Measurements from ENCODE around the gene ADI1.

DNA sequence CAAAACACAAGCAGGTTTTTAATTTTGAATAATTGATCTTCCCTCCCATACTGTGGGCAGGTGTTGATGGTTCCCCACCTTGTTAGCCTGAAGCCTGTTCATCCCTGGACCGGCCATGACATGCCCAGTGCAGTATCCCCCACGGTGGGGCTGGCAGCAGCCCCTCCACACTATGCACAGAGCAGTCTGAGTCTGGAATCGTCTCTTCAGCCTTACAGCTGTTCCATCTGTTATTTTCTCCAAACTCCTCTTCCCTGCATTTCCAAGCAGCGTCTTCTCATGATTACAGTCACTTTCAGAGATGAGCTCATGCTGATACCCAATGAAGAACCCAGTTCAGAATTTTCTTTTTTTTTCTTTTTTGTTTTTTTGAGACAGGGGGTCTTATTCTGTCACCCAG lies 68.2 kb downstream of the ADI1 start:
- TF ChIP-seq, protein P1, sequence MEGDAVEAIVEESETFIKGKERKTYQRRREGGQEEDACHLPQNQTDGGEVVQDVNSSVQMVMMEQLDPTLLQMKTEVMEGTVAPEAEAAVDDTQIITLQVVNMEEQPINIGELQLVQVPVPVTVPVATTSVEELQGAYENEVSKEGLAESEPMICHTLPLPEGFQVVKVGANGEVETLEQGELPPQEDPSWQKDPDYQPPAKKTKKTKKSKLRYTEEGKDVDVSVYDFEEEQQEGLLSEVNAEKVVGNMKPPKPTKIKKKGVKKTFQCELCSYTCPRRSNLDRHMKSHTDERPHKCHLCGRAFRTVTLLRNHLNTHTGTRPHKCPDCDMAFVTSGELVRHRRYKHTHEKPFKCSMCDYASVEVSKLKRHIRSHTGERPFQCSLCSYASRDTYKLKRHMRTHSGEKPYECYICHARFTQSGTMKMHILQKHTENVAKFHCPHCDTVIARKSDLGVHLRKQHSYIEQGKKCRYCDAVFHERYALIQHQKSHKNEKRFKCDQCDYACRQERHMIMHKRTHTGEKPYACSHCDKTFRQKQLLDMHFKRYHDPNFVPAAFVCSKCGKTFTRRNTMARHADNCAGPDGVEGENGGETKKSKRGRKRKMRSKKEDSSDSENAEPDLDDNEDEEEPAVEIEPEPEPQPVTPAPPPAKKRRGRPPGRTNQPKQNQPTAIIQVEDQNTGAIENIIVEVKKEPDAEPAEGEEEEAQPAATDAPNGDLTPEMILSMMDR (IDR thresholded peaks at IDR 0.05) = no peak
- TF ChIP-seq ZFX (IDR thresholded peaks at IDR 0.05; ENCODE audit: borderline replicate concordance) = no peak

Measured in 22Rv1 (cell line).